Mesenchymal stem cell (in vitro differentiated cells and primary cell): Measurements from ENCODE around the gene ADGRA3.

Source experiments
- DNase-seq: peaks from one replicate; pipeline ENCODE4 v3.0.0-alpha.2; 2013
- H2AFZ ChIP-seq: one replicate; pipeline ENCODE4 v1.6.1; 2013; ENCODE audit warnings: low read depth, mild to moderate bottlenecking, control low read depth, inconsistent platforms, low read length, moderate library complexity
- H2AK5ac ChIP-seq: 2 replicates; pipeline ENCODE4 v1.6.1; 2013; ENCODE audit warnings: low read length, moderate library complexity, mild to moderate bottlenecking, inconsistent platforms; ENCODE audit not compliant: severe bottlenecking
- H2BK120ac ChIP-seq: one replicate; pipeline ENCODE4 v1.6.1; 2013; ENCODE audit warnings: low read depth, mild to moderate bottlenecking, inconsistent platforms, low read length, moderate library complexity
- H2BK12ac ChIP-seq, 2 experiments: one replicate each; pipeline ENCODE4 v1.6.1; 2013; ENCODE audit warnings: inconsistent platforms in 2 of 2, low read length in 2 of 2, mild to moderate bottlenecking in 2 of 2, moderate library complexity in 2 of 2, control low read depth in 1 of 2
- H2BK15ac ChIP-seq: one replicate; pipeline ENCODE4 v1.6.1; 2013; ENCODE audit warnings: mild to moderate bottlenecking, low read depth, inconsistent platforms; ENCODE audit not compliant: poor library complexity, severe bottlenecking
- H2BK5ac ChIP-seq: 2 replicates; pipeline ENCODE4 v1.6.1; 2013; ENCODE audit warnings: low read depth, mild to moderate bottlenecking, low read length, control low read depth, inconsistent platforms; ENCODE audit not compliant: poor library complexity, severe bottlenecking
- H3K14ac ChIP-seq, 2 experiments: one replicate each; pipeline ENCODE4 v1.6.1; 2013; ENCODE audit warnings: inconsistent platforms in 2 of 2, low read length in 2 of 2, control low read depth in 1 of 2, mild to moderate bottlenecking in 1 of 2, moderate library complexity in 1 of 2
- H3K18ac ChIP-seq, 2 experiments: one replicate each; pipeline ENCODE4 v1.6.1; 2013; ENCODE audit warnings: inconsistent platforms in 2 of 2, low read length in 2 of 2, control low read depth in 1 of 2, low read depth in 1 of 2, mild to moderate bottlenecking in 1 of 2
- H3K23ac ChIP-seq, 2 experiments: one replicate each; pipeline ENCODE4 v1.6.1; 2013; ENCODE audit warnings: inconsistent platforms in 2 of 2, low read length in 2 of 2, mild to moderate bottlenecking in 2 of 2, moderate library complexity in 2 of 2, control low read depth in 1 of 2
- H3K27ac ChIP-seq: 2 replicates; pipeline ENCODE4 v1.5.1; 2013; ENCODE audit warnings: mild to moderate bottlenecking, moderate library complexity, low read length, control low read depth, inconsistent platforms; ENCODE audit not compliant: poor library complexity, severe bottlenecking
- H3K27me3 ChIP-seq, 2 experiments: 2 replicates each; pipeline versions ENCODE4 v1.6.1 to v1.7.0; 2013; ENCODE audit warnings: low read length in 2 of 2, mild to moderate bottlenecking in 2 of 2, moderate library complexity in 2 of 2, control low read depth in 1 of 2, inconsistent platforms in 1 of 2; ENCODE audit not compliant: control insufficient read depth in 1 of 2, insufficient read depth in 1 of 2
- H3K36me3 ChIP-seq, 2 experiments: 2 replicates each; pipeline versions ENCODE4 v1.6.1 to v1.7.0; 2013; ENCODE audit warnings: low read length in 2 of 2, control low read depth in 1 of 2, inconsistent platforms in 1 of 2, low read depth in 1 of 2, mild to moderate bottlenecking in 1 of 2; ENCODE audit not compliant: insufficient read depth in 2 of 2, control insufficient read depth in 1 of 2
- H3K4ac ChIP-seq, 2 experiments: one replicate each; pipeline ENCODE4 v1.6.1; 2013; ENCODE audit warnings: inconsistent platforms in 2 of 2, low read length in 2 of 2, mild to moderate bottlenecking in 2 of 2, moderate library complexity in 2 of 2, control low read depth in 1 of 2, low read depth in 1 of 2
- H3K4me1 ChIP-seq: 2 replicates; pipeline ENCODE4 v1.6.1; 2013; ENCODE audit warnings: low read depth, low read length, control low read depth; ENCODE audit not compliant: control insufficient read depth, insufficient read depth
- H3K4me2 ChIP-seq: 2 replicates; pipeline ENCODE4 v1.6.1; 2013; ENCODE audit warnings: low read length, mild to moderate bottlenecking, inconsistent platforms; ENCODE audit not compliant: poor library complexity, severe bottlenecking
- H3K4me3 ChIP-seq, 2 experiments: 2 replicates each; pipeline versions ENCODE4 v1.5.1 to v1.7.0; 2013; ENCODE audit warnings: low read length in 2 of 2, mild to moderate bottlenecking in 2 of 2, control low read depth in 1 of 2, low read depth in 1 of 2; ENCODE audit not compliant: insufficient read depth in 1 of 2
- H3K79me1 ChIP-seq: replicated peaks from 2 replicates; pipeline ENCODE4 v1.6.1; 2013; ENCODE audit warnings: mild to moderate bottlenecking, control low read depth, low read length, inconsistent platforms; ENCODE audit not compliant: poor library complexity, severe bottlenecking
- H3K9ac ChIP-seq: 2 replicates; pipeline ENCODE4 v1.7.0; 2013; ENCODE audit warnings: mild to moderate bottlenecking, low read length, moderate library complexity
- H3K9me3 ChIP-seq: 2 replicates; pipeline ENCODE4 v1.7.0; 2013; ENCODE audit warnings: mild to moderate bottlenecking, low read length; ENCODE audit not compliant: control insufficient read depth
- H4K8ac ChIP-seq: one replicate; pipeline ENCODE4 v1.6.1; 2013; ENCODE audit warnings: inconsistent platforms, mild to moderate bottlenecking, low read length, moderate library complexity
- H4K91ac ChIP-seq: one replicate; pipeline ENCODE4 v1.6.1; 2013; ENCODE audit warnings: mild to moderate bottlenecking, low read length, inconsistent platforms
- WGBS: methylation state at CpG from one replicate; pipeline ENCODE4 v1.1.7; 2013; ENCODE audit warnings: mixed read lengths; 5-methylcytosine and 5-hydroxymethylcytosine counted together

The ADGRA3 gene

DNA sequence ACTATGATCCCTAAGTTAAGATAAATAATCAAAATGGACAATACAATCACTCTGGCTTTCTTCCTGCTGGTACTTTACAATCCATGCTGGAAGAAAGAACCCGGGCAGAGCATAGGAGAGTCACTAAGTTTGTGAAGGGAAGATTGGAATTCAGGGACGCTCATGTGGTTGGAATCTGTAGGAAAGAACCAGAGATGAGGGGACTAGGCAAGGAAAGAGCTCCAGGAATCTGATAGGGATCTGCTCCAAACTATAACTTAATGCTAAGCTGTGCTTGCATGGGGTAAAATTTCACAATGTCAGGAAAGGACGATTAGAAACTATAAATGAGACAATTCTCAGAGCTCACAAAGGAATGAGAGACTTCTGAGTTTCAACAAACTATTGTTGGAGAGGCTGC lies 167.5 kb downstream of the ADGRA3 start:
- H3K4ac ChIP-seq, result no peak overlapping the region
- no peak overlapping the region for H4K91ac ChIP-seq
- H3K9me3 ChIP-seq, result peaks cover 2% of the 10 kb centered on the region
- H3K27ac ChIP-seq, result no peak overlapping the region
- no peak overlapping the region for H4K8ac ChIP-seq
- WGBS, result 75% methylated on average over 3 of the region's 3 CpGs
- no peak overlapping the region for H2BK12ac ChIP-seq
- no peaks in the 10 kb centered on the region for H3K36me3 ChIP-seq
- no peak overlapping the region for H2AFZ ChIP-seq
- no peak overlapping the region for H3K23ac ChIP-seq
- no peak overlapping the region for H2BK15ac ChIP-seq
- no peak overlapping the region for H2BK5ac ChIP-seq
- H3K4me3 ChIP-seq, result no peak overlapping the region
- no peak overlapping the region for H3K9ac ChIP-seq
- H3K79me1 ChIP-seq, result no peaks in the 10 kb centered on the region
- DNase-seq, result no peak
- no peak overlapping the region for H3K14ac ChIP-seq
- H2BK120ac ChIP-seq, result no peak overlapping the region
- H3K4me1 ChIP-seq, result no peaks in the 10 kb centered on the region
- H3K18ac ChIP-seq, result no peak overlapping the region
- no peak overlapping the region for H2AK5ac ChIP-seq
- H3K27me3 ChIP-seq, result no peaks in the 10 kb centered on the region
- no peak overlapping the region for H3K4me2 ChIP-seq

- H3K23ac ChIP-seq, result no peak overlapping the region
- no peaks in the 10 kb centered on the region for H3K36me3 ChIP-seq
- H3K79me1 ChIP-seq, result no peaks in the 10 kb centered on the region
- H3K4ac ChIP-seq, result no peak overlapping the region
- no peak overlapping the region for H2BK15ac ChIP-seq
- no peak overlapping the region for H4K91ac ChIP-seq
- no peak overlapping the region for H2BK120ac ChIP-seq
- no peak overlapping the region for H3K9ac ChIP-seq
- H3K4me3 ChIP-seq, result no peak overlapping the region
- H3K18ac ChIP-seq, result no peak overlapping the region
- DNase-seq, result no peak
- WGBS, result 100% methylated on average over 1 of the region's 1 CpG
- H2BK5ac ChIP-seq, result no peak overlapping the region
- no peak overlapping the region for H2AFZ ChIP-seq
- H3K4me1 ChIP-seq, result no peaks in the 10 kb centered on the region
- H3K4me2 ChIP-seq, result no peak overlapping the region
- H3K27ac ChIP-seq, result no peak overlapping the region
- no peaks in the 10 kb centered on the region for H3K9me3 ChIP-seq
- no peak overlapping the region for H2BK12ac ChIP-seq
- H3K14ac ChIP-seq, result no peak overlapping the region
- H3K27me3 ChIP-seq, result no peaks in the 10 kb centered on the region
- H4K8ac ChIP-seq, result no peak overlapping the region
- no peak overlapping the region for H2AK5ac ChIP-seq
Observed at GRCh38 chr4:22345678-22346077, 170.2 kb downstream of the ADGRA3 start.

DNA sequence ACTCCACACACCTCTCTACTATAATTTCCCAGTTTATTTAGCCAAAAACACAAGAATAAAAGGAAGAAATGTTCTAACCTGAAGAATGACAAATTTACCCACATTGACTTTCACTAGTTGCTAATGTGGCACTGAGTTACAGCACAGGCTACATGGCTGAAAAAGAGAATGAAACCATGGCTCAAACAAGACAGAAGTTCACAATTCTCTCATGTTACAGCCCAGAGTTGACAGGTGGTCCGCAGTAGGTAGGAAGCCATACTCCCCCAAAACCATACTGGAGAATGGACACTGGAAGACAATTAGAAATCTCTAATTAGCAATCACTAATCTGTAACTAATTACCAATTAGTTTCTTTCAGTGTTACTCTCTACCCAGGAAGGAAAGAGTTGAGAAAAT lies 170.8 kb downstream of the ADGRA3 start:
- no peak overlapping the region for H2BK15ac ChIP-seq
- no peaks in the 10 kb centered on the region for H3K27me3 ChIP-seq
- H3K36me3 ChIP-seq, result no peaks in the 10 kb centered on the region
- H4K8ac ChIP-seq, result no peak overlapping the region
- no peak overlapping the region for H3K23ac ChIP-seq
- no peak overlapping the region for H2AK5ac ChIP-seq
- H2BK5ac ChIP-seq, result no peak overlapping the region
- H3K27ac ChIP-seq, result no peak overlapping the region
- H2AFZ ChIP-seq, result no peak overlapping the region
- H3K14ac ChIP-seq, result no peak overlapping the region
- H4K91ac ChIP-seq, result no peak overlapping the region
- DNase-seq, result no peak
- no peak overlapping the region for H3K4me3 ChIP-seq
- 0% methylated on average over 1 of the region's 1 CpG for WGBS
- H3K18ac ChIP-seq, result no peak overlapping the region
- no peak overlapping the region for H3K9ac ChIP-seq
- no peaks in the 10 kb centered on the region for H3K4me1 ChIP-seq
- H3K9me3 ChIP-seq, result no peaks in the 10 kb centered on the region
- no peak overlapping the region for H2BK120ac ChIP-seq
- no peak overlapping the region for H3K4ac ChIP-seq
- H3K4me2 ChIP-seq, result no peak overlapping the region
- H2BK12ac ChIP-seq, result no peak overlapping the region
- no peaks in the 10 kb centered on the region for H3K79me1 ChIP-seq

GRCh38 chr4:22343606-22344005 lies 172.3 kb downstream of the ADGRA3 start:
- H2BK12ac ChIP-seq, result no peak overlapping the region
- H2BK5ac ChIP-seq, result no peak overlapping the region
- WGBS, result 90% methylated on average over 2 of the region's 2 CpGs
- H4K8ac ChIP-seq, result no peak overlapping the region
- no peak overlapping the region for H2BK120ac ChIP-seq
- no peaks in the 10 kb centered on the region for H3K79me1 ChIP-seq
- no peaks in the 10 kb centered on the region for H3K9me3 ChIP-seq
- H3K23ac ChIP-seq, result no peak overlapping the region
- no peak for DNase-seq
- H2BK15ac ChIP-seq, result no peak overlapping the region
- H3K4me2 ChIP-seq, result no peak overlapping the region
- no peak overlapping the region for H3K18ac ChIP-seq
- H3K9ac ChIP-seq, result no peak overlapping the region
- H3K36me3 ChIP-seq, result no peaks in the 10 kb centered on the region
- H2AK5ac ChIP-seq, result no peak overlapping the region
- H3K14ac ChIP-seq, result no peak overlapping the region
- H3K4me3 ChIP-seq, result no peak overlapping the region
- no peak overlapping the region for H2AFZ ChIP-seq
- H3K27ac ChIP-seq, result no peak overlapping the region
- no peaks in the 10 kb centered on the region for H3K4me1 ChIP-seq
- H4K91ac ChIP-seq, result no peak overlapping the region
- H3K27me3 ChIP-seq, result no peaks in the 10 kb centered on the region
- no peak overlapping the region for H3K4ac ChIP-seq
